Ovary (tissue), 3 donors: ENCODE data around the gene SMIM38.

Experiments
- CTCF ChIP-seq, 3 donors: fragments of 450-650 bp in 2 of 3; fragments of 200-600 bp in 1 of 3; IDR thresholded peaks; one replicate each; pipeline versions ENCODE4 v1.5.1 to v1.8.0; 2016 to 2022; ENCODE audit warnings: antibody characterized with exemption in 3 of 3, mild to moderate bottlenecking in 1 of 3
- EP300 ChIP-seq: sonication (generic); formaldehyde crosslinking; IDR thresholded peaks from one replicate; pipeline ENCODE4 v1.6.1; 2017; ENCODE audit warnings: antibody characterized with exemption
- POLR2A ChIP-seq: fragments of 450-650 bp; IDR thresholded peaks from one replicate; pipeline ENCODE4 v1.6.1; 2017; ENCODE audit warnings: antibody characterized with exemption, mild to moderate bottlenecking, moderate library complexity
- donor health status: DM: no; HTN: no; CAD: no.

- TF ChIP-seq POLR2A (no peak), CTCF (IDR thresholded peaks at IDR 0.05) (no peak), EP300 (no peak)
These were observed 19.1 kb downstream of the SMIM38 start for GRCh38 chr11:69174841-69175240.
